ENCODE results near the gene PLEKHH1.

PLEKHH1 gene

GRCh38 chr14:67602076-67602475 lies 69.0 kb downstream of the PLEKHH1 start:
- Histone ChIP-seq H3K9me2 (replicated peaks; ENCODE audit: insufficient read depth, low read length) (no peaks in the 10 kb centered on the region), H3K27ac (ENCODE audit: low read depth, low read length) (no peak overlapping the region), H3K36me3 (ENCODE audit: low read length) (no peaks in the 10 kb centered on the region), H3K9ac (ENCODE audit: low read length) (no peak overlapping the region), H4K20me1 (ENCODE audit: low read depth, low read length) (no peaks in the 10 kb centered on the region), H3F3A (ENCODE audit: insufficient read depth) (no peaks in the 10 kb centered on the region), H2AFZ (ENCODE audit: low read depth, low read length, severe bottlenecking) (no peak overlapping the region), H3K4me2 (ENCODE audit: low read depth, low read length, poor library complexity, severe bottlenecking) (peak overlapping the region; percentile 88), H3K4me3 (ENCODE audit: insufficient read depth, low read length, poor library complexity, severe bottlenecking) (peak overlapping the region; percentile 36), H3K79me2 (ENCODE audit: insufficient read depth, low read length) (peaks cover 28% of the 10 kb centered on the region), H3K27me3 (ENCODE audit: low read length) (no peaks in the 10 kb centered on the region), H3K9me3 (ENCODE audit: insufficient read depth, low read length) (no peaks in the 10 kb centered on the region)
- TF ChIP-seq CTCF (IDR thresholded peaks at IDR 0.05; ENCODE audit: insufficient read depth, low read length, poor library complexity, severe bottlenecking) (no peak), EZH2phosphoT487 (conservative IDR thresholded peaks at IDR 0.05; ENCODE audit: low read length) (no peak)

- H4K20me1 ChIP-seq (ENCODE audit: low read depth, low read length) = no peaks in the 10 kb centered on the region
- no peaks in the 10 kb centered on the region for H3F3A ChIP-seq (ENCODE audit: insufficient read depth)
- TF ChIP-seq CTCF (IDR thresholded peaks at IDR 0.05; ENCODE audit: insufficient read depth, low read length, poor library complexity, severe bottlenecking) (no peak), EZH2phosphoT487 (conservative IDR thresholded peaks at IDR 0.05; ENCODE audit: low read length) (no peak)
- H3K9me2 ChIP-seq (replicated peaks; ENCODE audit: insufficient read depth, low read length) = no peaks in the 10 kb centered on the region
- peaks cover 18% of the 10 kb centered on the region for H3K79me2 ChIP-seq (ENCODE audit: insufficient read depth, low read length)
- H2AFZ ChIP-seq (ENCODE audit: low read depth, low read length, severe bottlenecking) = no peak overlapping the region
- H3K4me3 ChIP-seq (ENCODE audit: insufficient read depth, low read length, poor library complexity, severe bottlenecking) = peak overlapping the region; percentile 36
- no peaks in the 10 kb centered on the region for H3K9me3 ChIP-seq (ENCODE audit: insufficient read depth, low read length)
- no peaks in the 10 kb centered on the region for H3K36me3 ChIP-seq (ENCODE audit: low read length)
- no peaks in the 10 kb centered on the region for H3K27me3 ChIP-seq (ENCODE audit: low read length)
- no peak overlapping the region; the same call in 1 of the 2 replicates for H3K9ac ChIP-seq (ENCODE audit: low read length)
- peak overlapping the region; percentile 88 for H3K4me2 ChIP-seq (ENCODE audit: low read depth, low read length, poor library complexity, severe bottlenecking)
- H3K27ac ChIP-seq (ENCODE audit: low read depth, low read length) = peak overlapping the region; percentile 33; the same call in 1 of the 2 replicates
Measured at GRCh38 chr14:67602995-67603545, 70.0 kb downstream of the PLEKHH1 start.

GRCh38 chr14:67607646-67608045 lies 74.6 kb downstream of the PLEKHH1 start:
- H3K9ac ChIP-seq (ENCODE audit: low read length) = no peak overlapping the region
- no peak overlapping the region for H3K4me3 ChIP-seq (ENCODE audit: insufficient read depth, low read length, poor library complexity, severe bottlenecking)
- H3K9me3 ChIP-seq (ENCODE audit: insufficient read depth, low read length) = no peaks in the 10 kb centered on the region
- no peaks in the 10 kb centered on the region for H3K79me2 ChIP-seq (ENCODE audit: insufficient read depth, low read length)
- no peaks in the 10 kb centered on the region for H3F3A ChIP-seq (ENCODE audit: insufficient read depth)
- no peaks in the 10 kb centered on the region for H3K36me3 ChIP-seq (ENCODE audit: low read length)
- H3K4me2 ChIP-seq (ENCODE audit: low read depth, low read length, poor library complexity, severe bottlenecking) = no peak overlapping the region
- H3K9me2 ChIP-seq (replicated peaks; ENCODE audit: insufficient read depth, low read length) = no peaks in the 10 kb centered on the region
- no peaks in the 10 kb centered on the region for H3K27me3 ChIP-seq (ENCODE audit: low read length)
- no peaks in the 10 kb centered on the region for H4K20me1 ChIP-seq (ENCODE audit: low read depth, low read length)
- no peak overlapping the region for H2AFZ ChIP-seq (ENCODE audit: low read depth, low read length, severe bottlenecking)
- TF ChIP-seq EZH2phosphoT487 (conservative IDR thresholded peaks at IDR 0.05; ENCODE audit: low read length) = no peak
- no peak for TF ChIP-seq CTCF (IDR thresholded peaks at IDR 0.05; ENCODE audit: insufficient read depth, low read length, poor library complexity, severe bottlenecking)
- H3K27ac ChIP-seq (ENCODE audit: low read depth, low read length) = no peak overlapping the region

All from SU-DHL-6 (cell line).